Measurements from ENCODE around the gene COPZ1.
A peak's percentile ranks its signal among the peaks of the same experiment; 100 is the strongest.

COPZ1 gene

GRCh38 chr12:54359762-54360351 is 34.9 kb downstream of the COPZ1 start:
- no peak for DNase-seq

DNA sequence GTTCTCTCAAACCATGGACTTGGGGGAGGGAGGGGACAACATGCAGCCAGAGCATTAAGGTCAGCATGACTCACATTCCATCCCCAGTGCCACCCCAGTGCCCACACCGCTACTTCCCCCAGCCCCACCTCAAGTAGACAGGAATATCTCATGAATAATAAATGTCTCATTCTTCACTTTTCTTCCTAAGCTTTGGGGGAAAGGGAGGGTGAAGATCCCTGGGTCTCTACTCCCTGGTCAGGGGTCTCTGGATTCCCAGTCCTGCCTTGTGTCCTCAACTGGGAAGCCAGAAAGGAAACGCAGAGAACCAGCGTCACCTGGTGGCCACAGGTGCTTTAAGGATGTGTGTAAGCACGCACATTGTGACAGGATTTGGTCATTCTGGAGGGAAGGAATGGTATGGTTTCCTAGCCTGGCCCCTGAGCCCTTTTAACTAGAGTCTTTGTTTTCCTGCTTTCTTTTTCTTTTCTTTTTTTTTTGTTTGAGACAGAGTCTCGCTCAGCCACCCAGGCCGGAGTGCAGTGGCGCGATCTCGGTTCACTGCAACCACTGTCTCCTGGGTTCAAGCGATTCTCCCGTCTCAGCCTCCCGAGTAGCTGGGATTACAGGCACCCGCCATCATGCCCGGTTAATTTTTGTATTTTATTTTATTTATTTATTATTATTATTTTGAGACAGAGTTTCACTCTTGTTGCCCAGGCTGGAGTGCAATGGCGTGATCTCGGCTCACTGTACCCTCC is 36.0 kb downstream of the COPZ1 start:
- peak; percentile 37 to 59 for DNase-seq

DNA sequence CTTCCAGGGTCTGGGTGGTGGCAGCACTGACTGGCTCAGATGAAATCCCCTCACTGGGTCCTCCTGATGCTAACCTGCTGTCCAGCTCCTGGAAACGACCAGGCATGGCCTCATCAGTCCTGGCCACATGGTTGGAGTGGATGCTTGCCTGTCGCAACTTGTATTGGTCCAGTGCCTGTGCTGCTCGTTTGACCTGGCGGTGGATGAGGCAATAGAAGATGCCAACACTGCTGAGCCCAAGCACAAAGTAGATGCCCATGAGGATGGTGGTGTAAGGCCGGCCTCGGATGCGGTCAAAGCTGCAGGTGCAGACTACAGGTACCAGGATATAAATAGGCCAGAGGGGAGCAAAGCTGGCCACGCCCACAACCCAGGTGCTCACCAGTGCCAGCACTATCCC is 38.1 kb downstream of the COPZ1 start:
- DNase-seq = no peak

- DNase-seq = no peak
Observed at GRCh38 chr12:54363618-54364017, 38.7 kb downstream of the COPZ1 start.

DNA sequence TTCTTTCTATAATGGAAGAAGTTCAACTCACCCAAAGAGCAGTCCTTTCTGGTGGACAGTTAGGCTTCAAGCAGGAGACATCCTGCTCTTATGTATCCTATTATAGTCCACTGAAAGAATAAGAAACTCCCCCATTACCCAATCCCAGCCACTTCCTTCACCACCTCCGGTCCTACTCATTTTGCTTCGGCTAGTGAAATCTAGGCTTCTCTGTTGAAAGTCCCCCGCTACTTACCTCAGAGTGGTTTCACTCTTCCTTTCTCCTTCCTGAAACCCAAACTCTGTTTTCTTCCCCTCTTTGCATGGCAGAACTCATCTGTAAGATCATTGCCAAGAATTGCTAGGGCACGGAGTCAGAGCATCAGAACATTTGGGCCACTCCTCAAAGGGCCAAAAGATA is 39.5 kb downstream of the COPZ1 start, which contains the start of gene GPR84:
Gene GPR84, minus strand, starts transcription at position 74 of the 400 bp plus-strand sequence. CDS start 635 bp downstream, outside the sequence.
- peak; percentile 41 to 45 for DNase-seq

- no peak for DNase-seq
Observed at GRCh38 chr12:54368025-54368708, 43.2 kb downstream of the COPZ1 start.

GRCh38 chr12:54368709-54369596 is 44.0 kb downstream of the COPZ1 start:
- DNase-seq = peak; percentile 86 to 89

DNA sequence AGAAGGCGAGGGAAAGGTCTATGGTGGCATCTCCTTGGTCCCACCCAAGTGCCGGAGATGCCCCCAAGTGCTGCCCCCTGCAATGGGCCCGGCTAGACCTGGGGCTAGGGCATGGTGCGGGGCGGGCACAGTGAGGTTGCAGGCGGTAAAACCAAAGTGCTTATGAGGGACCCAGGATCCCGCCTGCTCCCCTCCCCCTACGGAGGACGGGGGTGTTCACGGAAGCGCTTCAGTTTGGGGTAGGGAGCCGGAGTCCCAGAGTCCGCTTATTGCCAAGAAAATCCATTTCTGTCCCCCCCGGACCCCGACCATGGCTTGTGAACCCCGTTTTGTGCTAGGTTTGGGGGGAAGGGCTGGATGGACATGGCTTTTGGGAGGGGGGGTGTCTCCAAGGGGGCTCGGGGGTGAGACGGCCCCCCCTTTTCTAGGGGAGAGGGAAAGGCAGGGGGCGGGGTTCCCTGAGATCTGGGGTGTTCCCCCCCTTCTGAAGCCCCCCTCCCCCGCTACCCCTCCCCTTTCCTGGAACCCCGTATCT is 44.7 kb downstream of the COPZ1 start:
- DNase-seq = no peak

DNA sequence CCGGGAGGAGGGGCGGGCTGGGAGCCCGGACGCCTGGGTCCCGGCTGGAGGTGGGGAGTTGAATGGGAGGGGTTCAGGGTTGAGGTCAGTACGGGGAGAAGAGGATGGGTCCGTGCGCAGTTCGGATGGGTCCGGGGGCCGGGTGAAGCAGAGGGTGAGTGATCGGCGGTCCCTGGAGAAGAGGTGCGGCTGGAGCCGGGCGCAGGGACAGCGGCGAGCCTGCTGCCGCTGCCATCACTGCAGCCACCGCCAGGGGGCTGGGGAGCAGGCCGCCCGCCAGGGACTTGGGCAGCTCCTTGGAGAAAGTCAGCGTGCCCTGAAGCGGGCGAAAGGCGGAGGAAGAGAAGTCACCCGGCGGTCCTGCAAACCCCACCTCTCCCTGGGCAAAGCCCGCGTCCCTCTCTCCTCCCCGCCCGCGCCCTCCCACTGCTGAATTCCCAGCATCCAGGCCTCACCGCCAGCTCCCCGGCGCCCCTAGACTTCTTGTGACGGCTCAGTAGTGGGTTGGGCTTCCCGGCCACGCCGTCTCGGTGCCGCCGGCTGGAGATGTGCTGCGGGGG is 45.3 kb downstream of the COPZ1 start:
- peak in 1 of 2 donors; percentile 37 for DNase-seq

- DNase-seq = no peak
Observed at GRCh38 chr12:54371328-54372112, 46.6 kb downstream of the COPZ1 start.

- no peak for DNase-seq
Observed at GRCh38 chr12:54372113-54372806, 47.3 kb downstream of the COPZ1 start.

- no peak for DNase-seq
Observed at GRCh38 chr12:54373649-54374561, 49.0 kb downstream of the COPZ1 start.

- no peak for DNase-seq
Observed at GRCh38 chr12:54374562-54375258, 49.8 kb downstream of the COPZ1 start.

DNA sequence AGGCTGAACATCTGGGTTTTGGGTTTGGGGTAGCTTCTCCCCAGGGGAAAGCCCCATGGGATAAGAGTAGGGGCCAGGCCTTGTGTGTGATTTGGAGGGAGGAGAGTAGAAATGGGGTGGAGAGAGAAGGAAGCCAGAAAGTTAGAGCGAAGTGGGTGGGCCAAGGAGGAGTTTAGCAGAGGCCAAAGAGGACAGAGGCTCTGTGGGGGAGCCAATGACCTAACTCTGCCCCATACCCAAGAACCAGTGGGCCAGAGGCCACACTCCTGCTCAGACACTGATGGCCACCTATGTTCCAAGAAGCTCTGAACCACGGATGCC is 50.3 kb downstream of the COPZ1 start:
- no peak for DNase-seq

DNA sequence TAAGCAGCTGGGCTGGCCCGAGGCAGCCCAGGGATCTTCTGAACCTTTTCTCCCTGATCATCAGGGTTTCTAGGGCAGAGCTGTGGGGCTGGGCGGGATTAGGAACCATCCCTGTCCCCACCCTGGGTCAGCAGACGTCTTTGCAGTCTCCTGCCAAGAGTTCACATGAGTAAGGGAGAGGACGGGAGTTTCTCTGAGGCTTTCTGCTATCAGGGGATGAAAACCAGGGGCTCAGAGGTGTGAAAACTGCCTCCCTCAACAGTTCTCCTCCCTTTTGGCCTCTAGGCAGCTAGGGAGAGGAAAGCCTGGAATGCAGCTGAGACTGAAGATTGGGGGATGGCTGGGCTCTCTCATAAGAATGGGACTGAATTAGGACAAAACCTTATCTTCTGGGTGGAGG is 51.7 kb downstream of the COPZ1 start:
- DNase-seq = no peak

DNA sequence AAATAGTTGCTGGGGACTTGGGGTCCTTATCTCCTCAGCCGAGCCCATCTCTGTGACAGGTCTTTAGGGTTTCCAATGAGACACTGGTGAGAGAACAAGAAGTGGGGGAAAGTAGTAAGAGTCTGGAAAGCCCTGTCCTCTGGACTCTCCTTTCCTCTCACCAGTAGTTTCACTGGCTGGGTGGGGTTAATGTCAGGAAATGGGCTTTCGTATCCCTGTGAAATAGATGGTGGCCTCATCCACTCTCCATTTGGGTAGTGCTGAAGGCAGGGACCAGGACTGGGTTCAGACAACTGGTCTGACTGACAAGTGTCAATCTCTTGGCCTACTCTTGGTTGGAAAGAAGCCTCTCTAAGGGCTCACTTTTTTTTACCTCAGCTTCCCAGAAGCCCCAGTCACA is 52.1 kb downstream of the COPZ1 start:
- no peak for DNase-seq

DNA sequence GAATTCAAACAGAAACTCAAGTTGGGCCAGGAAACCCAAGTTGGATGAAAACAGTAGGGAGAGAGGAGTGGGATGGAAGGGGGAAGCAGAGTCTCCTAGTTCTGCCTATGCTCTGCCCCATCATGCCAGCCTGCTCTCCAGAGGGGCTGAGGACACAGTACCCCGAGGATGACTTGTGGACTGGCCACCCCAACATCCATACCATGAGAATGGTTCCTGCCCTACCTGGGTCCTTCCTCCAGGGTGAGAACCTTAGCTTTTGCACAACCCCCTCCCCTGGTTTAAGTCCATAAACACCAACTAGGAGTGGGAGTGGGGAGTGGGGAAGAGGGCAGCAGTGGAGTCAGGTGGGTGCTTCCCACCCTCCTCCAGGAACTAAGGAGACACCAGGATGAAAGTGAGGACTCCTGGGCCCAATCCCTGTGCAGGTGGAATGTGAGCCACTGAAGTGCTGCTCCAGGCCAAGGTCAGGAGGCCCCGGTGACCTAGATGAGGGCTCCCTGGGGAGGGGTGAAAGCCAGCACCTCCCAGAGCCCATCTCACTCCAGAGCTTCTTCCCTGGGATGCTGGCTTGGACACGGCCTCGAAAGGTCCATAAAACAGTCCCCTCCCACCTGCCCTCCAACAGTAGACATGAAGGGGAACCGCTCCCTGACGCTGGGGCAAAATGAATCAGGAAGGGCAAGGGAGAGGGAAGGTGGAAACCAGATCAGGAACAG is 53.0 kb downstream of the COPZ1 start:
- no peak for DNase-seq

DNA sequence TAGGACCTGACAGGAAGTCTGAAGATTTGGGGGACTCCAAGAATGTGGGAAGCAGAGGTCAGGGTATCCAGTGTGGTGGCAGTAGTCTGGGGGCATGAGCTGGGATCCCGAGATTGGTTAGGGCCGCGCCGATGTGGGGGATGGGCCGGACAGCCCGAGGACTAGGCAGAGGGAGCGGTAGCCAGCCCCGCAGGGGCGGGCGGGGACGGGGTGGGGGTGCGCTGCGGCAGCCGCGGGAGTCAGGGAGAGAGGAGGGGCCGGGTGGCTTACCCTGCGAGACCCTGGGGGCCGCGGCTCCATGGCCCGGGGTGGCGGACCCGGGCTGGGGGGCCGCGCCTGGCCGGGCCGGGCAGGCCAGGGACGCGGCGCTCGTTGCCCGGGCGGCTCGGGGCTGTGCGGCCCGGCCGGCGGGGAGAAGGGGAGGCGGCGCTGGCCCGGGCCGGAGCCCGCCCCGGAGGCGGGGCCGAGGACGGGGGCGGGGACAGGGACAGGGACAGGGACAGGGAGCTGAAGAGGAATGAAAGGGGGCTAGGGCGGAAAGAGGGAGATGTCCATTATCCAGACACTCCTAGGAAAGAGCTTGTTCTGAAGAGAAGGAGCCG is 54.0 kb downstream of the COPZ1 start:
- DNase-seq = peak in 1 of 2 donors; percentile 30
